WI38 (cell line): ENCODE data around the gene ENDOU.

ENCODE experiments used
- H3K4me3 ChIP-seq: 2 replicates; pipeline ENCODE4 v1.5.1; 2011; ENCODE audit warnings: low read depth, mild to moderate bottlenecking, control low read depth, low read length
- CTCF ChIP-seq: IDR thresholded peaks from 2 replicates; pipeline ENCODE4 v1.5.1; 2012; ENCODE audit warnings: low read depth, mild to moderate bottlenecking, control low read depth, low read length

Gene ENDOU

GRCh38 chr12:47746523-47746922 lies 21.2 kb upstream of the ENDOU start:
- no peak for TF ChIP-seq CTCF
- H3K4me3 ChIP-seq = no peak overlapping the region

GRCh38 chr12:47746073-47746472 lies 20.8 kb upstream of the ENDOU start:
- TF ChIP-seq CTCF = no peak
- H3K4me3 ChIP-seq = no peak overlapping the region

GRCh38 chr12:47745485-47746041 lies 20.3 kb upstream of the ENDOU start:
- H3K4me3 ChIP-seq = no peak overlapping the region

GRCh38 chr12:47744778-47745436 lies 19.6 kb upstream of the ENDOU start:
- no peak for TF ChIP-seq CTCF
- no peak overlapping the region for H3K4me3 ChIP-seq

More at GRCh38 chr12:47745485-47746041, 20.3 kb upstream of the ENDOU start:
- no peak for TF ChIP-seq CTCF

DNA sequence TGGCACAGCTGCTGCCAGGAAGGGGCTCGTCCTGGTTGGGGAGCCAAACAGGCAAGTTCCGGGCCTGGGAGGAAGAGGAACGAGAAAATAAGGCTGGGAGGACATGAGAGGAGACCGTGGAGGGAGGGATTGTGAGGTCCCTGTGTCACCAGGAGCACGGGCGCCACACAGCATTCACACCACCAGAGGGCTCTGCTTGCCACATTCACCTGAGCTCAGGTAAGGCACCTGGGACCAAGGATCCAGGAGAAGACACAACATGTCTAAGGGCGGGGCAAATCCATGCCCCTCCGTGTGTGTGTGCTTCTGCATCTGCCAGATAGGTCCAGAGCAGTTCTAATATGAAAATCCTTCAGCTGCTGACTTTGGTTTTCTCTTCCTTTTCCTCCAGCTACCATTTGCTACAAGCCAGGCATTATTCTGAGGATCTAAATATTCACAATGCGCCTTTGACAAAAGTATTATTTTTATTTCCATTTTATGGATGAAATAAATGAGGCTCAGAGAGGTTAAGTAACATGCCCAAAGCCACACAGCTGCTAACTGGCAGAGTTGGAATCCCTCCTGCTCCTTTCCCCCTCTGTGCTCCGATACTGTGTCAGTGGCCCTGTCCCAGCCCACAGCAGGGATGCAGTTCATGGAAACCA lies 18.8 kb upstream of the ENDOU start:
- TF ChIP-seq CTCF = 0 out of 2 replicates have a peak, but pooled peaks have one; percentile 13
- H3K4me3 ChIP-seq = no peak overlapping the region

- no peak overlapping the region for H3K4me3 ChIP-seq
Observed at GRCh38 chr12:47743311-47743860, 18.1 kb upstream of the ENDOU start.

More at GRCh38 chr12:47743311-47743860, 18.1 kb upstream of the ENDOU start:
- TF ChIP-seq CTCF = no peak
